Astrocyte (in vitro differentiated cells and primary cell): Measurements from ENCODE around the gene TREML1. TPM values are rescaled to one million over a fixed set of nuclear protein-coding genes. Genes with fewer than 3 reads are reported as not detected.

Experiments
- DNase-seq: peaks from one replicate; pipeline ENCODE4 v3.0.0-alpha.2; 2010; ENCODE audit warnings: low read depth
- FAIRE-seq: peaks from 2 replicates; lab custom pipeline; 2011; peaks lifted over from hg19 to GRCh38; lab: Jason Lieb, UNC
- H2AFZ ChIP-seq: 2 replicates; pipeline ENCODE4 v1.6.0; 2012; ENCODE audit warnings: low read depth, low read length, inconsistent platforms
- H3K27ac ChIP-seq: 2 replicates; pipeline ENCODE4 v1.5.1; 2011; ENCODE audit warnings: low read depth, low read length, inconsistent platforms
- H3K27me3 ChIP-seq: 2 replicates; pipeline ENCODE4 v1.6.0; 2011; ENCODE audit warnings: low read length, inconsistent platforms; ENCODE audit not compliant: insufficient read depth
- H3K36me3 ChIP-seq: 2 replicates; pipeline ENCODE4 v1.5.1; 2011; ENCODE audit warnings: low read length, inconsistent platforms; ENCODE audit not compliant: insufficient read depth
- H3K4me1 ChIP-seq: 2 replicates; pipeline ENCODE4 v1.5.1; 2011; ENCODE audit warnings: low read length, inconsistent platforms; ENCODE audit not compliant: insufficient read depth
- H3K4me2 ChIP-seq: 2 replicates; pipeline ENCODE4 v1.6.0; 2012; ENCODE audit warnings: low read length, inconsistent platforms
- H3K4me3 ChIP-seq: 2 replicates; pipeline ENCODE4 v1.5.1; 2011; ENCODE audit warnings: low read depth, mild to moderate bottlenecking, low read length, inconsistent platforms; ENCODE audit not compliant: insufficient read depth
- H3K79me2 ChIP-seq: 2 replicates; pipeline ENCODE4 v1.6.0; 2012; ENCODE audit warnings: mild to moderate bottlenecking, low read length, inconsistent platforms; ENCODE audit not compliant: insufficient read depth
- H3K9ac ChIP-seq: 2 replicates; pipeline ENCODE4 v1.6.0; 2012; ENCODE audit warnings: mild to moderate bottlenecking, low read length, inconsistent platforms
- H3K9me3 ChIP-seq: 2 replicates; pipeline ENCODE4 v1.5.1; 2012; ENCODE audit warnings: low read depth, mild to moderate bottlenecking, low read length, inconsistent platforms; ENCODE audit not compliant: insufficient read depth
- H4K20me1 ChIP-seq: 2 replicates; pipeline ENCODE4 v1.6.0; 2012; ENCODE audit warnings: low read length, inconsistent platforms; ENCODE audit not compliant: insufficient read depth
- H3K27ac Mint-ChIP-seq: one replicate; pipeline ENCODE4 v1.8.0; 2021; ENCODE audit warnings: mild to moderate bottlenecking, mixed read lengths; ENCODE audit not compliant: unreplicated experiment
- H3K27me3 Mint-ChIP-seq: one replicate; pipeline ENCODE4 v1.8.0; 2021; ENCODE audit warnings: low read depth, mixed read lengths; ENCODE audit not compliant: unreplicated experiment
- H3K36me3 Mint-ChIP-seq: one replicate; pipeline ENCODE4 v1.8.0; 2021; ENCODE audit warnings: low read depth, mixed read lengths; ENCODE audit not compliant: unreplicated experiment
- H3K4me1 Mint-ChIP-seq: one replicate; pipeline ENCODE4 v1.8.0; 2021; ENCODE audit warnings: low read depth, mixed read lengths; ENCODE audit not compliant: unreplicated experiment
- H3K4me3 Mint-ChIP-seq: one replicate; pipeline ENCODE4 v1.8.0; 2021; ENCODE audit warnings: mild to moderate bottlenecking, moderate library complexity, mixed read lengths; ENCODE audit not compliant: unreplicated experiment
- H3K9me3 Mint-ChIP-seq: one replicate; pipeline ENCODE4 v1.8.0; 2021; ENCODE audit warnings: mild to moderate bottlenecking, mixed read lengths; ENCODE audit not compliant: unreplicated experiment
- EZH2 ChIP-seq: IDR thresholded peaks from 2 replicates; pipeline ENCODE4 v1.6.1; 2012; ENCODE audit warnings: mild to moderate bottlenecking, low read length, inconsistent platforms; ENCODE audit not compliant: insufficient read depth
- total RNA-seq: library from RNA; stranded (reverse); gene quantifications from 2 replicates; pipeline ENCODE4 v1.2.1, GENCODE V29; 2021
- TF ChIP-seq, protein P1 (sequence below): IDR thresholded peaks from 2 replicates; pipeline ENCODE4 v1.5.1; 2011; ENCODE audit warnings: low read depth, mild to moderate bottlenecking, inconsistent platforms, low read length, moderate library complexity; ENCODE audit not compliant: insufficient read depth

Gene TREML1
- total RNA-seq, 1 donor from 2014 or later: not detected

DNA sequence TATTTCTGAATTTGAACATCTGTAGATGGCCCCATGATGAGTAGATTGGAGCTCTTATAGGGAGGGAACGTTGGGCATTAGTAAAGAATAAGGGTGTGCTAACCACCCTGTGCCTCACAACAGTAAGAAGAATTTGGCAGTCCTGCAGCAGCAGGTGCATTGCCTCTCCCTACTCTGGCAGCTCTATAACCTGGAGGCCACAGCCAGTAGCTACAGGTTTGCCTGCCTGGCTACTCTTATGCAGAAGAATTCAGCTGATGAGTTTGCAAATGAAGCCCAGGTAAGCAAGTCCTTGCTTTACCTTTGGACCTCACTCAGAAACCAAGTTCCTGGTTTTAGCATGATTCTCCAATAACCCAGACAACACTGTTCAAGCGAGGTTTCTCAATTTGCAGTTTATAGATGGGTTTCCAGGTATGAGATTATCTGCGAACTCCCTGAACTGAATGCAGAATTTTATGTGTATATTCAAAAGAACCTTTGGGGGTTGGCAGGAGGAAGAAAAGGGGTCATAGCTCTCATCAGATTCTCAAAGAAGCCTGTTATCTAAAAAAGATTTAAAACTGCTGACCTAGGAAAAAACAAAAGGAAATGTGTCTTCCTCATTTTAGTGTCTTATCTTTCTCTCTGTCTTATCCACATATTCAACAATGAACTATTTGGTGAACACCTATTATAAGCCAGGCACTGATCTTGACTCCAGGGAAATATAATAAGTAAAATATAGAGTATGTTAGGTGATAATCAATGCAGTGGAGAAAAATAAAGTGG is 18.9 kb downstream of the TREML1 start:
- Mint-ChIP-seq H3K9me3 (no peaks in the 10 kb centered on the region), H3K4me1 (peaks cover 2% of the 10 kb centered on the region), H3K27ac (no peak overlapping the region), H3K36me3 (peaks cover 9% of the 10 kb centered on the region), H3K27me3 (no peaks in the 10 kb centered on the region), H3K4me3 (no peak overlapping the region)
- Histone ChIP-seq H3K79me2 (no peaks in the 10 kb centered on the region), H3K27me3 (no peaks in the 10 kb centered on the region), H3K36me3 (no peaks in the 10 kb centered on the region), H3K4me3 (no peak overlapping the region), H4K20me1 (no peaks in the 10 kb centered on the region), H3K4me2 (no peak overlapping the region), H3K27ac (no peak overlapping the region), H3K9ac (no peak overlapping the region), H3K4me1 (no peaks in the 10 kb centered on the region), H2AFZ (no peak overlapping the region), H3K9me3 (no peaks in the 10 kb centered on the region)
- DNase-seq (no peak), FAIRE-seq (no peak)
- TF ChIP-seq, protein P1, sequence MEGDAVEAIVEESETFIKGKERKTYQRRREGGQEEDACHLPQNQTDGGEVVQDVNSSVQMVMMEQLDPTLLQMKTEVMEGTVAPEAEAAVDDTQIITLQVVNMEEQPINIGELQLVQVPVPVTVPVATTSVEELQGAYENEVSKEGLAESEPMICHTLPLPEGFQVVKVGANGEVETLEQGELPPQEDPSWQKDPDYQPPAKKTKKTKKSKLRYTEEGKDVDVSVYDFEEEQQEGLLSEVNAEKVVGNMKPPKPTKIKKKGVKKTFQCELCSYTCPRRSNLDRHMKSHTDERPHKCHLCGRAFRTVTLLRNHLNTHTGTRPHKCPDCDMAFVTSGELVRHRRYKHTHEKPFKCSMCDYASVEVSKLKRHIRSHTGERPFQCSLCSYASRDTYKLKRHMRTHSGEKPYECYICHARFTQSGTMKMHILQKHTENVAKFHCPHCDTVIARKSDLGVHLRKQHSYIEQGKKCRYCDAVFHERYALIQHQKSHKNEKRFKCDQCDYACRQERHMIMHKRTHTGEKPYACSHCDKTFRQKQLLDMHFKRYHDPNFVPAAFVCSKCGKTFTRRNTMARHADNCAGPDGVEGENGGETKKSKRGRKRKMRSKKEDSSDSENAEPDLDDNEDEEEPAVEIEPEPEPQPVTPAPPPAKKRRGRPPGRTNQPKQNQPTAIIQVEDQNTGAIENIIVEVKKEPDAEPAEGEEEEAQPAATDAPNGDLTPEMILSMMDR: no peak
- no peak for TF ChIP-seq EZH2

DNA sequence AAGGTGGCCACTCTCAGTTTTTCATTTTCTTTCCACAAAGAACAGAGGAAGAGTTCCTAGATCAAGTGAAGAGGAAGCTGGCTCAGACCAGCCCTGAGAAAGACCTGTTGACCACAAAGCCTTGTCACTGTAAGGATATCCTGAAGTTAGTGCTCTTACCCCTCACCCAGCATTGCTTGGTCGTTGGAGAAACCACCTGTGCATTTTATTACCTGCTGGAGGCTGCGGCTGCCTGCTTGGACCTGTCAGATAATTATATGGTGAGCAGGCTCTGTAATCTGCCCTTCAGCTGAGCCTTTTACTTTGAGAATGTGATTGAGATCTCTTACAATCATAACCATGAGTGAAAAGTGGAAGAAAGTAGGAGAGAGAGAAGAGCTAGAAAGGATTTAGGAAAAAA is 21.9 kb downstream of the TREML1 start:
- Mint-ChIP-seq H3K27ac (no peak overlapping the region), H3K4me1 (peaks cover 2% of the 10 kb centered on the region), H3K27me3 (no peaks in the 10 kb centered on the region), H3K36me3 (no peaks in the 10 kb centered on the region), H3K4me3 (no peak overlapping the region), H3K9me3 (no peaks in the 10 kb centered on the region)
- Histone ChIP-seq H3K36me3 (no peaks in the 10 kb centered on the region), H3K9me3 (no peaks in the 10 kb centered on the region), H3K4me2 (no peak overlapping the region), H3K79me2 (no peaks in the 10 kb centered on the region), H3K9ac (no peak overlapping the region), H3K27ac (no peak overlapping the region), H3K4me3 (no peak overlapping the region), H3K27me3 (no peaks in the 10 kb centered on the region), H2AFZ (no peak overlapping the region), H4K20me1 (no peaks in the 10 kb centered on the region), H3K4me1 (no peaks in the 10 kb centered on the region)
- DNase-seq (no peak), FAIRE-seq (no peak)
- TF ChIP-seq, protein P1: no peak
- TF ChIP-seq EZH2: no peak

DNA sequence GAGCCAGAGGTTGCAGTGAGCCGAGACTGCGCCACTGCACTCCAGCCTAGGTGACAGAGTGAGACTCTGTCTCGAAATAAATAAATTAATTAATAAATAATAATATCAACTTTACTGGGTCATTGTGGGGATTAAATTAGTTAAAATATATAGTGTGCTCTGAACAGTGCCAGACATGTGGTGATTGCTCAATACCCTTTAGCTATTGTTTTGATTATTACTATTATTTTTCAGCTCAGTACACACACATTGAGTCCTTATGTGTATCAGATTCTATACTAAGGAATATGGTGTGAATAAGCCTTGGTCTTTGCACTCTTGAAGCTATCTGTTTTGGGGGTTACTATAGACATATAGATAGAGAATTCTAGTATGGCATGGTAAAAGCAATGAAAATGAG is 28.9 kb downstream of the TREML1 start:
- H3K36me3 Mint-ChIP-seq: peaks cover 2% of the 10 kb centered on the region
- H3K27ac ChIP-seq: no peak overlapping the region
- DNase-seq (no peak), FAIRE-seq (no peak)
- no peaks in the 10 kb centered on the region for H3K4me1 Mint-ChIP-seq
- H4K20me1 ChIP-seq: no peaks in the 10 kb centered on the region
- no peaks in the 10 kb centered on the region for H3K4me1 ChIP-seq
- no peaks in the 10 kb centered on the region for H3K9me3 Mint-ChIP-seq
- H3K9me3 ChIP-seq: no peaks in the 10 kb centered on the region
- H3K4me3 ChIP-seq: no peak overlapping the region
- no peaks in the 10 kb centered on the region for H3K27me3 Mint-ChIP-seq
- TF ChIP-seq, protein P1: no peak
- no peak for TF ChIP-seq EZH2
- H3K27me3 ChIP-seq: no peaks in the 10 kb centered on the region
- no peak overlapping the region for H3K4me2 ChIP-seq
- H2AFZ ChIP-seq: no peak overlapping the region
- H3K4me3 Mint-ChIP-seq: no peak overlapping the region
- H3K27ac Mint-ChIP-seq: no peak overlapping the region
- H3K9ac ChIP-seq: no peak overlapping the region
- H3K79me2 ChIP-seq: no peaks in the 10 kb centered on the region
- no peaks in the 10 kb centered on the region for H3K36me3 ChIP-seq
